Stimulated activated CD8-positive, alpha-beta memory T cell treated with anti-CD3 and anti-CD28 coated beads, Interleukin-7, amount 100 ng/mL, for 24 hours (primary cell): Measurements from ENCODE around the gene CCL25.

Experiments used
- DNase-seq: peaks from one replicate; pipeline ENCODE4 v3.0.0-alpha.2; 2020; ENCODE audit warnings: low read depth

Gene CCL25

DNA sequence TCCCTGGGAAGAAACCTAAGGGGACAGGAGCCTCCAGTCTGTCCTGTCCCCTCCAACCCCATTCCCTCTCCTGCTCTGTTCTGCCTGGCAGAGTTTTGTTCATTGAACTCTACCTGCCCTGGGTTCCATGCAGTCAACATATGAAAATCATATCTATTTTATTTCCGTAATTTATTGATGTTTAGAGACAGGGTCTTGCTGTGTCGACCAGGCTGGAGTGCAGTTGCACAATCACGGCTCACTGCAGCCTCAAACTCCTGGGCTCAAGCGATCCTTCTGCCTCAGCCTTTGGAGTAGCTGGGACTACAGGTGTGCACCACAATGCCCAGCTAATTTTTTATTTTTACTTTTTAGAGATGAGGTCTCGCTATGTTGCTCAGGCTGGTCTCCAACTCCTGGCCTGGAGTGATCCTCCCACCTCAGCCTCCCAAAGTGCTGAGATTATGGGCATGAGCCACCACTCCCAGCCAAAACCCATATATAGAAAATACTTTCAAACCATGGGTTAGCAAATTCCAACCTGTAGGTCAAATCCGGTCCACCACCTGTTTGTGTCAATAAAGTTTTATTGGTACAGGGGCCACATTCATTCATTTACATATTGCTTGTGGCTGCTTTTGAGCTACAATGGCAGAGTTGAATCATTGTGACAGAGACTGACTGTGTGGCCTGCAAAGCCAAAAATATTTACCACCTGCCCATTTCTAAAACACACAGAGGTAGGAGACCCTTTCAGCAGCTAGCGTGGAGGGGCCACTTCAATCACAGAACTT lies 57.5 kb downstream of the CCL25 start:
- DNase-seq: no peak

DNA sequence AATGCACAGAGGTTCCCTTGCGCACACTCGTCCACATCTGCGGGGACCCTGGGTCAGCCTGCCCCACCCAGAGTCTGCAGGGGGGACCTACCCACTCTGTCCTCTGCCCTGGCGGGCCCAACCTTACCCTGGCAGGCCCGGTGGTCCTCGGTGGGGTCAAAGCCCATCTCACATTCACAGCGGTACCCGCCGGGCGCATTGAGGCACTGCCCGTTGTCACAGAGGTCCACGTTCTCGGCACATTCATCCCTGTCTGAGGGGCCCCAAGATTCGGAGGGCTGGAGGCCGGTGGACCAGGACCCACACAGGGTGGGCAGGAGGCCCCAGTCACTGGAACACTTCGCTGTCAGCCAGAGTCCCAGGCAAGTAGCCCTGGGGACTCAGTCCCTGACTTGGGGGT lies 58.4 kb downstream of the CCL25 start:
- DNase-seq: no peak

DNA sequence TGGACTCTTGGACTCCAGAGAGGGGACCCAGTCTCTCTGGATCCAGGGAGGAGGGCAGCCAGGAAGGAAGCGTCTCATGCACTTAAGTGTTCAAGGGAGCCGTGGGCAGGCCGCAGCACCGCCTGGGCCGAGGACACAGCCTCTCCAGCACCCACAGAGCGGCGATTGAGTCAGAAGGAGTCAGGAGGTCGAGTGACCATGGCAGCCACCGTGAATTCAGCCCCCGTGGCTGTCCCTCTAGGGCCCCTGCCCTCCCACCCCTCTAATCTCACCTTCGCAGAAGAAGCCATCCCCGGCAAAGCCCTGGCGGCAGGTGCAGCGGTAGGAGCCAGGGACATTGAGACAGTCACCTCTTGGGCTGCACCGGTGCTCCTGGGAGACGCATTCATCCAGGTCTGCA lies 58.8 kb downstream of the CCL25 start:
- no peak for DNase-seq
